Measurements from ENCODE around the gene OGFOD1.

OGFOD1 gene

GRCh38 chr16:56423584-56424403 is 27.6 kb upstream of the OGFOD1 start:
- no peak overlapping the region for H2BK12ac ChIP-seq (ENCODE audit: low read length in 2 of 2)
- no peak overlapping the region for H3K14ac ChIP-seq (ENCODE audit: low read length in 2 of 2)
- H3K23ac ChIP-seq (ENCODE audit: low read length in 2 of 2), result no peak overlapping the region
- no peak overlapping the region for H3K4ac ChIP-seq (ENCODE audit: low read depth in 1 of 2, low read length in 2 of 2)
- no peak overlapping the region for H2BK120ac ChIP-seq (ENCODE audit: low read depth, low read length)
- H3K9me3 ChIP-seq (ENCODE audit: control insufficient read depth, low read length), result no peaks in the 10 kb centered on the region
- H3K27me3 ChIP-seq (ENCODE audit: control insufficient read depth in 1 of 2, insufficient read depth in 1 of 2, low read length in 2 of 2), result no peaks in the 10 kb centered on the region
- no peak overlapping the region for H2BK5ac ChIP-seq (ENCODE audit: low read depth, low read length, poor library complexity, severe bottlenecking)
- H4K91ac ChIP-seq (ENCODE audit: low read length), result no peak overlapping the region
- H3K18ac ChIP-seq (ENCODE audit: low read depth in 1 of 2, low read length in 2 of 2), result peak overlapping the region in 1 of 2 experiments; percentile 21
- peak overlapping the region; percentile 81 for H3K4me2 ChIP-seq (ENCODE audit: low read length, poor library complexity, severe bottlenecking)
- WGBS, result 38% methylated on average over 7 of the region's 7 CpGs
- H3K79me1 ChIP-seq (replicated peaks; ENCODE audit: low read length, poor library complexity, severe bottlenecking), result peaks cover 8% of the 10 kb centered on the region
- no peak overlapping the region for H2AFZ ChIP-seq (ENCODE audit: low read depth, low read length)
- H3K9ac ChIP-seq (ENCODE audit: low read length), result peak overlapping the region; percentile 91
- no peak overlapping the region for H2BK15ac ChIP-seq (ENCODE audit: low read depth, poor library complexity, severe bottlenecking)
- peaks cover 0 to 1% of the 10 kb centered on the region in 2 experiments for H3K36me3 ChIP-seq (ENCODE audit: control insufficient read depth in 1 of 2, insufficient read depth in 2 of 2, low read depth in 1 of 2, low read length in 2 of 2)
- H2AK5ac ChIP-seq (ENCODE audit: low read length, severe bottlenecking), result no peak overlapping the region
- H3K27ac ChIP-seq (ENCODE audit: low read length, poor library complexity, severe bottlenecking), result no peak overlapping the region
- H4K8ac ChIP-seq (ENCODE audit: low read length), result no peak overlapping the region
- peak; percentile 23 for DNase-seq
- H3K4me3 ChIP-seq (ENCODE audit: insufficient read depth in 1 of 2, low read depth in 1 of 2, low read length in 2 of 2), result peak overlapping the region in 1 of 2 experiments; percentile 84
- peaks cover 8% of the 10 kb centered on the region for H3K4me1 ChIP-seq (ENCODE audit: control insufficient read depth, insufficient read depth, low read depth, low read length)

- H3K18ac ChIP-seq (ENCODE audit: low read depth in 1 of 2, low read length in 2 of 2), result peak overlapping the region in 1 of 2 experiments; percentile 97
- H2BK12ac ChIP-seq (ENCODE audit: low read length in 2 of 2), result peak overlapping the region in 1 of 2 experiments; percentile 11
- no peak overlapping the region for H2AFZ ChIP-seq (ENCODE audit: low read depth, low read length)
- no peak overlapping the region for H3K23ac ChIP-seq (ENCODE audit: low read length in 2 of 2)
- no peaks in the 10 kb centered on the region for H3K9me3 ChIP-seq (ENCODE audit: control insufficient read depth, low read length)
- H3K14ac ChIP-seq (ENCODE audit: low read length in 2 of 2), result no peak overlapping the region
- peaks cover 8% of the 10 kb centered on the region for H3K4me1 ChIP-seq (ENCODE audit: control insufficient read depth, insufficient read depth, low read depth, low read length)
- H3K9ac ChIP-seq (ENCODE audit: low read length), result peak overlapping the region; percentile 91
- no peak overlapping the region for H2BK120ac ChIP-seq (ENCODE audit: low read depth, low read length)
- no peak overlapping the region for H2BK5ac ChIP-seq (ENCODE audit: low read depth, low read length, poor library complexity, severe bottlenecking)
- peaks cover 9% of the 10 kb centered on the region for H3K79me1 ChIP-seq (replicated peaks; ENCODE audit: low read length, poor library complexity, severe bottlenecking)
- 1% methylated on average over 14 of the region's 16 CpGs for WGBS
- H4K91ac ChIP-seq (ENCODE audit: low read length), result no peak overlapping the region
- no peak overlapping the region for H2BK15ac ChIP-seq (ENCODE audit: low read depth, poor library complexity, severe bottlenecking)
- peak; percentile 25 for DNase-seq
- H3K4me3 ChIP-seq (ENCODE audit: insufficient read depth in 1 of 2, low read depth in 1 of 2, low read length in 2 of 2), result peak overlapping the region; percentile 84 to 96
- no peak overlapping the region for H3K4ac ChIP-seq (ENCODE audit: low read depth in 1 of 2, low read length in 2 of 2)
- H4K8ac ChIP-seq (ENCODE audit: low read length), result no peak overlapping the region
- no peak overlapping the region for H3K27ac ChIP-seq (ENCODE audit: low read length, poor library complexity, severe bottlenecking)
- H3K36me3 ChIP-seq (ENCODE audit: control insufficient read depth in 1 of 2, insufficient read depth in 2 of 2, low read depth in 1 of 2, low read length in 2 of 2), result peaks cover 1 to 2% of the 10 kb centered on the region in 2 experiments
- peak overlapping the region; percentile 81 for H3K4me2 ChIP-seq (ENCODE audit: low read length, poor library complexity, severe bottlenecking)
- H3K27me3 ChIP-seq (ENCODE audit: control insufficient read depth in 1 of 2, insufficient read depth in 1 of 2, low read length in 2 of 2), result no peaks in the 10 kb centered on the region
- H2AK5ac ChIP-seq (ENCODE audit: low read length, severe bottlenecking), result no peak overlapping the region
Measured at GRCh38 chr16:56424404-56424764, 27.0 kb upstream of the OGFOD1 start.

DNA sequence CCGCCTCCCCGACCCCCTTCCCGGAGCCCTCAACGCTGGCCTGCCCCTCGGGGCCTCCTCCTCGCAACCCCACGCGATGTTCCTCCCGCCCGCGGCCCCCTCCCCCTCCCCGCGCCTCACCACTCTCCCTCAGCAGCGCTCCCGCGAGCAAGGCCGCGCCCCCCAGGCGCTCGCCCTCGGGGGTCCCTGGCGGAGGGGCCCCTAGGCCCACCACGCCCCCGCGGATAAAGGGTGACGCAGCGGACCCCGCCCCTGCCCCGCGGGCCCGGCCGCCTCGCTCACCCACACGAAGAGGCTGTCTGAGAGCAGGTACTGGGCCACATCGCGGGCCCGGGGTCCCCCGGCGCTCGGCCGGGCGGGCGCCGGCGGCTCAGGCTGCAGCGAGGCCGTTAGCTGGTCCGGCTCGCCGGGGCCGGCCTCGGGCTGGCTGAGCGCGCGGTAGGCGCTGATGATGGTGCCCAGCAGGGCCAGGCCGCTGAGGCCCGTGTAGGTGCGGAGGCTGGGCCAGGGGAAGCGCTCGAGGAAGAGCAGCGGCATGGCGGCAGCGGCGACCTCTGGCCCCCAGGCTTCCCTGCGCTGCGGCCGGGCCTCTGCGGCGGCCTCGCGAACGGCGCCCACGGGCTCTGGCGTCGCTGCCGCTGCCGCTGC is 26.4 kb upstream of the OGFOD1 start:
- peak overlapping the region; percentile 96 to 97 for H3K18ac ChIP-seq (ENCODE audit: low read depth in 1 of 2, low read length in 2 of 2)
- H4K8ac ChIP-seq (ENCODE audit: low read length), result peak overlapping the region; percentile 84
- peak overlapping the region; percentile 72 for H4K91ac ChIP-seq (ENCODE audit: low read length)
- H3K4me3 ChIP-seq (ENCODE audit: insufficient read depth in 1 of 2, low read depth in 1 of 2, low read length in 2 of 2), result peak overlapping the region; percentile 84 to 96
- H2BK5ac ChIP-seq (ENCODE audit: low read depth, low read length, poor library complexity, severe bottlenecking), result no peak overlapping the region
- H3K36me3 ChIP-seq (ENCODE audit: control insufficient read depth in 1 of 2, insufficient read depth in 2 of 2, low read depth in 1 of 2, low read length in 2 of 2), result peaks cover 2 to 7% of the 10 kb centered on the region in 2 experiments
- H2BK120ac ChIP-seq (ENCODE audit: low read depth, low read length), result peak overlapping the region; percentile 85
- H3K9me3 ChIP-seq (ENCODE audit: control insufficient read depth, low read length), result no peaks in the 10 kb centered on the region
- DNase-seq, result peak; percentile 21
- 1% methylated on average over 70 of the region's 79 CpGs for WGBS
- H2AFZ ChIP-seq (ENCODE audit: low read depth, low read length), result peak overlapping the region; percentile 81
- H3K27ac ChIP-seq (ENCODE audit: low read length, poor library complexity, severe bottlenecking), result no peak overlapping the region
- H3K23ac ChIP-seq (ENCODE audit: low read length in 2 of 2), result no peak overlapping the region
- H3K4me1 ChIP-seq (ENCODE audit: control insufficient read depth, insufficient read depth, low read depth, low read length), result peaks cover 8% of the 10 kb centered on the region
- H3K27me3 ChIP-seq (ENCODE audit: control insufficient read depth in 1 of 2, insufficient read depth in 1 of 2, low read length in 2 of 2), result no peaks in the 10 kb centered on the region
- H2BK15ac ChIP-seq (ENCODE audit: low read depth, poor library complexity, severe bottlenecking), result peak overlapping the region; percentile 77
- peak overlapping the region; percentile 87 to 88 for H3K4ac ChIP-seq (ENCODE audit: low read depth in 1 of 2, low read length in 2 of 2)
- peak overlapping the region; percentile 81 for H3K4me2 ChIP-seq (ENCODE audit: low read length, poor library complexity, severe bottlenecking)
- peak overlapping the region; percentile 83 to 92 for H3K14ac ChIP-seq (ENCODE audit: low read length in 2 of 2)
- H3K79me1 ChIP-seq (replicated peaks; ENCODE audit: low read length, poor library complexity, severe bottlenecking), result peaks cover 8% of the 10 kb centered on the region
- peak overlapping the region; percentile 91 for H3K9ac ChIP-seq (ENCODE audit: low read length)
- no peak overlapping the region for H2AK5ac ChIP-seq (ENCODE audit: low read length, severe bottlenecking)
- H2BK12ac ChIP-seq (ENCODE audit: low read length in 2 of 2), result no peak overlapping the region

GRCh38 chr16:56425439-56425832 is 25.9 kb upstream of the OGFOD1 start, which contains the start of gene AMFR:
AMFR (minus strand) TSS chr16:56425545; CDS start chr16:56425327, 218 bp downstream.
- Histone ChIP-seq H3K14ac (ENCODE audit: low read length in 2 of 2) (peak within 1 kb of the TSS; percentile 83 to 92), H2BK12ac (ENCODE audit: low read length in 2 of 2) (peak within 1 kb of the TSS in 1 of 2 experiments; percentile 70), H3K79me1 (replicated peaks; ENCODE audit: low read length, poor library complexity, severe bottlenecking) (peaks cover 6% of the 10 kb centered on the region), H3K23ac (ENCODE audit: low read length in 2 of 2) (no peak within 1 kb of the TSS), H2BK5ac (ENCODE audit: low read depth, low read length, poor library complexity, severe bottlenecking) (no peak within 1 kb of the TSS), H3K9me3 (ENCODE audit: control insufficient read depth, low read length) (no peaks in the 10 kb centered on the region), H2AFZ (ENCODE audit: low read depth, low read length) (peak within 1 kb of the TSS; percentile 90), H4K8ac (ENCODE audit: low read length) (peak within 1 kb of the TSS; percentile 84), H2BK15ac (ENCODE audit: low read depth, poor library complexity, severe bottlenecking) (peak within 1 kb of the TSS; percentile 77), H3K27me3 (ENCODE audit: control insufficient read depth in 1 of 2, insufficient read depth in 1 of 2, low read length in 2 of 2) (no peaks in the 10 kb centered on the region), H3K18ac (ENCODE audit: low read depth in 1 of 2, low read length in 2 of 2) (peak within 1 kb of the TSS; percentile 96 to 97), H3K4ac (ENCODE audit: low read depth in 1 of 2, low read length in 2 of 2) (peak within 1 kb of the TSS; percentile 87 to 88), H3K27ac (ENCODE audit: low read length, poor library complexity, severe bottlenecking) (no peak within 1 kb of the TSS), H3K9ac (ENCODE audit: low read length) (peak within 1 kb of the TSS; percentile 91), H2BK120ac (ENCODE audit: low read depth, low read length) (peak within 1 kb of the TSS; percentile 85), H3K4me3 (ENCODE audit: insufficient read depth in 1 of 2, low read depth in 1 of 2, low read length in 2 of 2) (peak within 1 kb of the TSS; percentile 84 to 96), H4K91ac (ENCODE audit: low read length) (peak within 1 kb of the TSS; percentile 72), H2AK5ac (ENCODE audit: low read length, severe bottlenecking) (no peak within 1 kb of the TSS), H3K36me3 (ENCODE audit: control insufficient read depth in 1 of 2, insufficient read depth in 2 of 2, low read depth in 1 of 2, low read length in 2 of 2) (peaks cover 2 to 12% of the 10 kb centered on the region in 2 experiments), H3K4me2 (ENCODE audit: low read length, poor library complexity, severe bottlenecking) (peak within 1 kb of the TSS; percentile 86), H3K4me1 (ENCODE audit: control insufficient read depth, insufficient read depth, low read depth, low read length) (peaks cover 8% of the 10 kb centered on the region)
- under 1% methylated on average over 38 of the region's 57 CpGs for WGBS
- peak; percentile 83 for DNase-seq

Data from mesenchymal stem cell (in vitro differentiated cells and primary cell).